Suprapubic skin (tissue), 4 donors: ENCODE results near the gene MBP. TPM values are rescaled to one million over a fixed set of nuclear protein-coding genes. Genes with fewer than 3 reads are reported as not detected.
A peak's percentile ranks its signal among the peaks of the same experiment; 100 is the strongest.

Experiments used
- DNase-seq, 2 donors: peaks; one replicate each; pipeline ENCODE4 v3.0.0-alpha.2; 2019; ENCODE audit warnings: low spot score in 2 of 2
- H3K27ac ChIP-seq: fragments of 200-600 bp; sonication (generic); one replicate; pipeline ENCODE4 v1.5.1; 2019
- H3K27me3 ChIP-seq: fragments of 200-600 bp; sonication (generic); one replicate; pipeline ENCODE4 v1.5.1; 2019
- H3K36me3 ChIP-seq: fragments of 200-600 bp; sonication (generic); one replicate; pipeline ENCODE4 v1.5.1; 2019
- H3K4me1 ChIP-seq: fragments of 200-600 bp; sonication (generic); one replicate; pipeline ENCODE4 v1.5.1; 2019
- H3K4me3 ChIP-seq: fragments of 200-600 bp; sonication (generic); one replicate; pipeline ENCODE4 v1.5.1; 2019; ENCODE audit warnings: mild to moderate bottlenecking
- H3K9me3 ChIP-seq: fragments of 200-600 bp; sonication (generic); one replicate; pipeline ENCODE4 v1.5.1; 2019
- CTCF ChIP-seq, 2 donors: fragments of 200-600 bp in 1 of 2; fragments of 450-650 bp in 1 of 2; sonication (generic) in 1 of 2; IDR thresholded peaks; one replicate each; pipeline ENCODE4 v1.5.1; 2016 to 2019; ENCODE audit warnings: antibody characterized with exemption in 2 of 2, mild to moderate bottlenecking in 1 of 2, moderate library complexity in 1 of 2
- EP300 ChIP-seq: sonication (generic); formaldehyde crosslinking; IDR thresholded peaks from one replicate; pipeline ENCODE4 v1.6.1; 2017; ENCODE audit warnings: antibody characterized with exemption
- POLR2A ChIP-seq, 2 donors: fragments of 450-650 bp; IDR thresholded peaks; one replicate each; pipeline ENCODE4 v1.6.1; 2017; ENCODE audit warnings: antibody characterized with exemption in 2 of 2, mild to moderate bottlenecking in 2 of 2, moderate library complexity in 2 of 2
- POLR2AphosphoS5 ChIP-seq, 3 donors: sonication (generic); formaldehyde crosslinking; IDR thresholded peaks; one replicate each; pipeline ENCODE4 v1.6.1; 2017; ENCODE audit warnings: antibody characterized with exemption in 3 of 3
- WGBS: methylation state at CpG from one replicate; pipeline ENCODE4 v1.1.5; 2018; 5-methylcytosine and 5-hydroxymethylcytosine counted together
- total RNA-seq, 4 donors: library from RNA; depleted of rRNA; stranded (reverse); fragments of >200 nt; gene quantifications; one replicate each; pipeline ENCODE4 v1.1.0, GENCODE V29; 2016

Gene MBP
- total RNA-seq, 4 donors from 2014 or later: 37.0 to 100 (median 69.3) TPM

DNA sequence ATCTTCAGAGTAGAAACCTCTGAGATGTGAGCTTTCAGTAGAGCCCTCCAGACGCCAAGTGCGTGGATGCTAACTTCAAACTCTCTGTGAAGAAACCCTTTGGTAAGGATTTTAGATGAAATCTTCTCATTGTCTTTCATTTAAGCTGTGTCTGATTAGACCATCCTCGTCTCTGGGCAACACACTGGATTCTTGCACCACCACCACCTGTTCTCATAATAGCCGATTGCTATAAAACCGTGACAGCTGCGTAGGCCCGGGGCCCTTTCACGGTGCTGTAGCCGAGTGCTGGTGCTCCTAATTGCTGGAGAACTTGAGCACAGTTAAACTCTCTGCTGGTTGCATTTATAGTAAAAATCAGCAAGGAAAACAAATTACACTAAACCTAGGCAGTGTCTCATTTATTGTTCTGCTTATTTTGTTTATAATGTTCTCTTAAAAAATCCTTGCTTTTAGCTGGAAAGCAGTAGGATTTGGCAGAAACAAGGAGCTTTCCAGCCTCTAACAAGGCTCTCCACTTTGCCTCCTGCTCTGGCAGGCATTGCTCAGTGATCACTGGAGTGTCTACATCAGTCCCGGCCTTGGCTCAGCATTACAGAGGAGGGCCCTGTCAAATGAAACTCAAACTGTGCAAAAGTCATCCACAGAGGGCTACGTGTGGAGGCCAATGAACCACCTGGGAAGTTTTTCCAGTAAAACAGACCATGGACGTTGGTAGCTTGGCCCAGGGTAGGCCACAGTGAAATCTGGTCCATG, 40.9 kb upstream of the MBP start:
- Histone ChIP-seq H3K36me3 (no peaks in the 10 kb centered on the region), H3K27me3 (no peaks in the 10 kb centered on the region), H3K27ac (no peak overlapping the region), H3K4me1 (peaks cover 4% of the 10 kb centered on the region), H3K4me3 (no peak overlapping the region), H3K9me3 (no peaks in the 10 kb centered on the region)
- TF ChIP-seq POLR2AphosphoS5 (IDR thresholded peaks at IDR 0.05) (no peak), CTCF (IDR thresholded peaks at IDR 0.05) (no peak), EP300 (no peak), POLR2A (IDR thresholded peaks at IDR 0.05) (no peak)
- no peak for DNase-seq
- 64% methylated on average over 12 of the region's 12 CpGs for WGBS

- WGBS: 58% methylated on average over 8 of the region's 8 CpGs
- H3K4me3 ChIP-seq: no peak overlapping the region
- H3K27ac ChIP-seq: no peak overlapping the region
- H3K4me1 ChIP-seq: peaks cover 11% of the 10 kb centered on the region
- TF ChIP-seq EP300 (no peak), POLR2AphosphoS5 (IDR thresholded peaks at IDR 0.05) (no peak), CTCF (IDR thresholded peaks at IDR 0.05) (no peak), POLR2A (IDR thresholded peaks at IDR 0.05) (no peak)
- H3K27me3 ChIP-seq: no peaks in the 10 kb centered on the region
- DNase-seq: no peak
- no peaks in the 10 kb centered on the region for H3K9me3 ChIP-seq
- no peaks in the 10 kb centered on the region for H3K36me3 ChIP-seq
These were observed 38.4 kb upstream of the MBP start for GRCh38 chr18:77170890-77171410.

DNA sequence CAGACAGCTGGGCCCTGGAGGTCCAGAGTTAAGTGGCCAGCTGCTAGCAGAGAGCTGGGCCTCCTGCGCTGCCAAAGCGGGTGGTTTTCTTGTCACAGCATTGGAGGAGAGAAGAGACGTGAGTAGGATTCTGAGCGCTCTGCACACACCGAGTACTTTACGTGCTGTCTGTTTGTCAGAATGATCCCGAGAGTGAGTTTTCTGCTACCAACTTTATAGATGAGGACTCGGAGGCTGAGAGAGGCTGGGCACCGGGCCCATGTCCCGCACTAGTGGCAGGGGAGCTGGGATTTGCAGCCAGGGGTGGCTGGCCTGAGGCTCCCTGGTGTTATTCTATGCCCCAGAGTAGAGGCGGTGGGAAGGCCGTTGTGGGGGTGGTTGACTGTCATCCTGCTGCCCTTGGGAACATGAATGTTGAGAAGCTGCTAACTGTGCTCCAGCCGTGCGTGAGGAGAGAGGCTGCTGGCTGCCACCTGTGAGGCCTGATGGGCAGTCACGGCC, 36.3 kb upstream of the MBP start:
- Histone ChIP-seq H3K27me3 (peaks cover 6% of the 10 kb centered on the region), H3K4me1 (peaks cover 19% of the 10 kb centered on the region), H3K36me3 (no peaks in the 10 kb centered on the region), H3K9me3 (no peaks in the 10 kb centered on the region), H3K27ac (no peak overlapping the region), H3K4me3 (no peak overlapping the region)
- WGBS: 91% methylated on average over 13 of the region's 15 CpGs
- no peak for DNase-seq
- TF ChIP-seq POLR2A (IDR thresholded peaks at IDR 0.05) (no peak), CTCF (IDR thresholded peaks at IDR 0.05) (no peak), EP300 (no peak), POLR2AphosphoS5 (IDR thresholded peaks at IDR 0.05) (no peak)

DNA sequence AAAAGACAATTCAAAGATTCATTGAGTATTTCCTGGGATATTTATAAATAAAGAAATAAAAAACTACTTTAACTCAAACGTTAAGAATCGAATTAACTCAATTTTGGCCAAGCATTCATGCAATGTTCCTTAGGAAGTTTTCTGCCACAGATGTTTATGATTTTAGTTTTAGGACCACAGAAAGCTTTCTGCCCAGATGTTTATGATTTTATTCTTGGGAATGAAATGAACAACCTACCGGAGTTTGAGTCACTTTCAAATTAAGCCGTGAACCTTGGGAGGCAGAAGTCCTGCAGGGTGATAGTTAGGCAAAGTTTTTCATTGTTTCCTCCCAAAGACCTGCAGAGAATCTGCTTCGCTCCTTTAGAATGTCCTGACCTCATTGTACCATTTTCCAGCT, 34.7 kb upstream of the MBP start:
- TF ChIP-seq POLR2A (IDR thresholded peaks at IDR 0.05) (no peak), CTCF (IDR thresholded peaks at IDR 0.05) (no peak), EP300 (no peak), POLR2AphosphoS5 (IDR thresholded peaks at IDR 0.05) (no peak)
- 63% methylated on average over 5 of the region's 5 CpGs for WGBS
- no peak overlapping the region for H3K4me3 ChIP-seq

DNA sequence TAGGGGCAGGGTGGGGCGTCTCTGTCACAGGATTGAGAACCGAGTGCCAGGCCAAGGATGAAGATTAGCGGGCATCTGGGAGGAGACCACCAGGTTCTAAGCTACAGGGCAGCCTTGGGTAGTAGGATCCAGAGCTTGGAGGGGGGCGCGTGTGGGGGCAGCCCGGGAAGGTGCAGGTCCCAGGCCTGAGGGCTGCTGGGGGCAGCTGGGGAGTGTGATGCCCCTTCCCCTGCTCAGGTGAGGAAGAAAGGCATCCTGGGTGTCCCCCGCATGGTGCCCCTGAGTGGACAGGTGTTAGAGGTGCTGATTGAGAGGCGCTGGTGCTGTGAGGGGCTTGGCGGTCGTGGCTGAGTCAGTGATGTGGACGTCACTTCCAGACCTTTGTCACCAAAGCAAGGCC, 33.9 kb upstream of the MBP start:
- Histone ChIP-seq H3K4me3 (no peak overlapping the region), H3K27ac (peak overlapping the region; percentile 62), H3K9me3 (no peaks in the 10 kb centered on the region), H3K4me1 (peaks cover 19% of the 10 kb centered on the region), H3K27me3 (peaks cover 6% of the 10 kb centered on the region), H3K36me3 (no peaks in the 10 kb centered on the region)
- TF ChIP-seq CTCF (IDR thresholded peaks at IDR 0.05): no peak
- no peak for TF ChIP-seq POLR2A (IDR thresholded peaks at IDR 0.05)
- no peak for TF ChIP-seq POLR2AphosphoS5 (IDR thresholded peaks at IDR 0.05)
- TF ChIP-seq EP300: no peak
- 89% methylated on average over 11 of the region's 11 CpGs for WGBS
- DNase-seq: no peak

More for the DNA sequence above, 34.7 kb upstream of the MBP start:
- H3K27ac ChIP-seq: no peak overlapping the region
- H3K36me3 ChIP-seq: no peaks in the 10 kb centered on the region
- DNase-seq: no peak
- peaks cover 6% of the 10 kb centered on the region for H3K27me3 ChIP-seq
- H3K4me1 ChIP-seq: peaks cover 19% of the 10 kb centered on the region
- no peaks in the 10 kb centered on the region for H3K9me3 ChIP-seq
